HAP-1 (cell line): ENCODE measurements around the gene SCML1.
"Not testable (repeated sequence)": the region's sequence is repeated elsewhere in the genome, so short reads cannot be mapped to it uniquely, and the experiment has no call there.

Source experiments
- DNase-seq, 2 experiments: peaks; one replicate each; pipeline ENCODE4 v3.0.0-alpha.2; 2016 to 2020; ENCODE audit warnings: low spot score in 2 of 2
- H3K27me3 ChIP-seq: fragments of 250-450 bp; sonication (Bioruptor Pico); 2 replicates; pipeline ENCODE4 v1.5.1; 2020; ENCODE audit warnings: low read depth, mild to moderate bottlenecking, moderate library complexity
- H3K36me3 ChIP-seq: fragments of 250-450 bp; sonication (Bioruptor Pico); replicated peaks from 2 replicates; pipeline ENCODE4 v1.5.1; 2020; ENCODE audit warnings: mild to moderate bottlenecking
- H3K4me1 ChIP-seq: fragments of 250-450 bp; sonication (Bioruptor Pico); 2 replicates; pipeline ENCODE4 v1.5.1; 2020; ENCODE audit warnings: mild to moderate bottlenecking
- H3K4me3 ChIP-seq: fragments of 250-450 bp; sonication (Bioruptor Pico); 2 replicates; pipeline ENCODE4 v1.5.1; 2020; ENCODE audit warnings: mild to moderate bottlenecking, moderate library complexity
- H3K9me3 ChIP-seq: fragments of 250-450 bp; sonication (Bioruptor Pico); 2 replicates; pipeline ENCODE4 v1.5.1; 2020; ENCODE audit warnings: mild to moderate bottlenecking, moderate library complexity
- in situ Hi-C: fragments of 300-500 bp; cut with MboI; formaldehyde crosslinking; loops from 3 replicates; pipeline ENCODE4 v1.14.3; 2020; ENCODE audit warnings: low sequenced_read_pairs, inconsistent platforms, mixed read lengths

Gene SCML1

DNA sequence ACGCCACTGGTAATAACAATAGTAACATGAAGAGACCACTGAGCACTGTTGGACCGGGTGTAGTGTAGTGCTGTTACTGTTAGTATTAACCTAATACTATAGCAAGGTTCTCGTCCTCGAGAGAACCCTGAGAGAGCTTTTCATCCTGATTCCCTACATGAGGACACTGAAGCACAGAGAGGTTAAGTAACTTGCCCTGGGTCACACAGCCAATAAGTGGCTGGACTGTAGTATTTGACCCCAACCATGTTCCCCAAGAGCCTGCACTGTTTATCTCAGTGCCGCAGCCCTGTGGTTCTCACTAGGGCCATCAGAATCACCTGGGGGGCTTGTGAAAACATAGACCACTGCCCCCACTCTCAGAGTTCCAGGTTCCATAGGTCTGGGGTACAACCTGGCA, 10.4 kb downstream of the SCML1 start:
- no peaks in the 10 kb centered on the region for H3K27me3 ChIP-seq
- peaks cover 33% of the 10 kb centered on the region for H3K36me3 ChIP-seq
- H3K4me1 ChIP-seq: peaks cover 2% of the 10 kb centered on the region; the same call in 1 of the 2 replicates
- no peaks in the 10 kb centered on the region for H3K9me3 ChIP-seq
- in situ Hi-C loops: no loop called here
- H3K4me3 ChIP-seq: no peak overlapping the region
- DNase-seq: no peak

DNA sequence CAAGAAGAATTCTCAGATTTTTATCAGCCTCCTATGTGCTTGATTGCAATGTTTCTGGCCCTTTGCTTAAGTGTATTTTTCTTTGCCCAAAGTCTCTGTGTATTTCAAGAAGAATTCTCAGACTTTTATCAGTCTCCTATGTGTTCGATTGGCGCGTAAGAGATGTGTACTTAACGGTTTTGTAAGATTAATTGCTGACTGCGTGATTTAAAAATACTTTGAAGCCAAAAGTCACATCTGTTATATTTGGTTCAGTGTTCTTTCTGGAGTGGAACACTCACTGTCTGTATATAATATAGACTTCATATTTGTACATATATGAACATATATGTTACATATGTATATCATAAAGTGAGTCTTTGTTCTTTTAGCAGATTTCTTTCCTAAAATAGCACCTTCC, 11.4 kb downstream of the SCML1 start:
- H3K36me3 ChIP-seq: peaks cover 34% of the 10 kb centered on the region
- H3K4me3 ChIP-seq: no peak overlapping the region
- peaks cover under 1% of the 10 kb centered on the region; the same call in 1 of the 2 replicates for H3K4me1 ChIP-seq
- in situ Hi-C loops: no loop called here
- H3K9me3 ChIP-seq: no peaks in the 10 kb centered on the region
- H3K27me3 ChIP-seq: no peaks in the 10 kb centered on the region
- DNase-seq: no peak

DNA sequence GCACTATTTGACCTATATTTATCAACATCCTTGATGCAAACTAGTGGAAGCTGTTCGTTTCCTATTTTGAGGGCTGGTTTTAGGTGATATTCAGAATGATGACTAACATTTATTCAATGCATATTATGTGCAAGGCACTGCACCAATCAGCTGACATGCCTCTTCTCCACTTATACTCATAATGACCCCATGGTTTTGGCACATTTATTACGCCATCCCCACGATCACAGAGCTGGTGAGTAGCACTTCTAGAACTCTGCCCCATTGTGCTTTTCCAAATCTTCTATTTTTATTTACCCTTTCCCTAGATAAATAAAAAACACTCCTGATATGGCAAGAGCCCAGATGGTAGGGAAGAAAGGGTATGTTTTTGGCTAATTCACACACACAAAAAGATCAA, 13.1 kb downstream of the SCML1 start:
- no peak for DNase-seq
- H3K9me3 ChIP-seq: no peaks in the 10 kb centered on the region
- H3K36me3 ChIP-seq: peaks cover 37% of the 10 kb centered on the region
- H3K4me3 ChIP-seq: no peak overlapping the region
- no peaks in the 10 kb centered on the region for H3K27me3 ChIP-seq
- in situ Hi-C loops: no loop called here
- H3K4me1 ChIP-seq: no peaks in the 10 kb centered on the region

DNA sequence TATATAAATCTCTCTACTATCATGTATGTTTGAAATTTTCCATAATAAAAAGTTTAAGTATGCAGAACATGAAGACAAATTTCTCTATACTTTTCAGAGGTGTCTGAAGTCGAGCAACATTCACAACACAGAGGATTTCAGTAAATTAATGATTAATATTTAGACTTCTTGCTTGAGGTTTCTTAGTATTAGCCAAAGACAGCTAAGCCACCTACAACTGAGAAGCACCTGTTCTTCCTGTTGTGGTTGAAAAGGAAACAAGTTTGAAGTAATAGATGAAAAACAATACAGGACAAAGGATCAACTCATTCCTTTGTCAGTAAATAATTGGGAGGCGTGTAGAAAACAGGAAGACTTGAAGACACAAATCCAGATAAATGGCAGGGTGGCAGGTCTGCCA, 21.1 kb downstream of the SCML1 start:
- H3K4me1 ChIP-seq: no peaks in the 10 kb centered on the region
- in situ Hi-C loops: no loop called here
- no peaks in the 10 kb centered on the region for H3K27me3 ChIP-seq
- DNase-seq: no peak
- no peaks in the 10 kb centered on the region for H3K9me3 ChIP-seq
- no peak overlapping the region for H3K4me3 ChIP-seq
- 0 out of 2 replicates have a peak, but pooled peaks cover 4% of the 10 kb centered on the region for H3K36me3 ChIP-seq

DNA sequence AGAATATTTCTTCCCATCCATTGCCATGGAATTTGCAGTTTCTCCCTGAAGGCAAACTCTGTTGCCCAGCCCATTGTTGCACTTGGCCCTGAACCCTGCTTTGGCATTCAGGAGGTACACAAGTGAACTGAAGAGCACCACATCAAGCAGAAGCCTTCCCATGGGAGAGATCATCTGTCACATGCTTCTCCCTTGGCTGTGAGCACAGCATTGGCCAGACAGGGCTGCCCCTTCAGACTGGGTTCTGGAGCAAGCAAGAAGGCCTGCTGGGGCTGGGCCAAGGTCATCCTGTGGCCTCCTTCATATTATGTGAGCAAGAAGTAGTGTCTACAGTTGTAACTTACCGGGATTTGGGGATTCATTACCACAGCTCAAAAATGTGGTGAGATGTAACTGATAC, 22.7 kb downstream of the SCML1 start:
- no peak for DNase-seq
- no peak overlapping the region for H3K4me3 ChIP-seq
- H3K36me3 ChIP-seq: no peaks in the 10 kb centered on the region
- in situ Hi-C loops: no loop called here
- H3K9me3 ChIP-seq: no peaks in the 10 kb centered on the region
- 0 out of 2 replicates have a peak, but pooled peaks cover 2% of the 10 kb centered on the region for H3K27me3 ChIP-seq
- no peaks in the 10 kb centered on the region for H3K4me1 ChIP-seq

DNA sequence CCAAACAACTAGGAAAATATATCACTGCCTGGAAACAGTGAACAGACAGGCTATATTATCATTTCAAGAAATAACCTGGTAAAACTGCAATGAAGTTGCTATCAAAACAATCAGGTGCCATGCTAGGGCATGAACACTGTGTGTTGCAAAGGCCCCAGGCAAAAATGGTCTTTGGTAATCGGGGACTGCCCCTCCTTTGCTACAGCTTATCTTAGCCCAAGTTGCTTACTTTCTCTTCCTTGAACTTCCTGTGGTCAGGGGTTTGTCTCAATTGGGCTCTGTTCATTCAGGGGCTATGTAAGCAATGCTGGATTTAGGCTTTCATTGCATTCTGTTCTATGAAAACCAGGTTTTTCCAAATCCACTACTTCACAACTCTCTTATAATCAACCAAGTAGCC, 30.4 kb downstream of the SCML1 start:
- Histone ChIP-seq H3K27me3 (peaks cover 14% of the 10 kb centered on the region), H3K4me1 (no peaks in the 10 kb centered on the region), H3K36me3 (no peaks in the 10 kb centered on the region), H3K9me3 (no peaks in the 10 kb centered on the region), H3K4me3 (no peak overlapping the region)
- in situ Hi-C loops: no loop called here
- no peak for DNase-seq

DNA sequence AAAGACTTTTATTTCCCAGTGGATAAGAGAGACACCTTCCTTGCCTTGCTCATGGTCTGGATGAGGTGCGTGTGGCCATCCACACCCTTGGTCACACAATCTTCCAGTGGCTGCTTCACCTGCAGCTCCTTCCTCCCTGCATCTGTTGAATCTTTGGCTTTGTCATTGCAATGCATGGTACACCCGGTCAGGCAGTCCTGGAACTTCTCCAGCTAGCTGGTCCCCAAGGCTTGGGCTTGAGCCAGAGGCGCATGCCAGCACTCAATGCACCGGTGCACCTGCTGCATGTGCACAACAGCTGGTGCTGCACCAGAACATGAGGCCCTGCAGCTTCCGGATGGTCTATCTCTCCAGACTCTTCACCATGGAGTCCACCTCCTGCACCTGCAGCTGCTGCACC, 31.7 kb downstream of the SCML1 start:
- Histone ChIP-seq H3K27me3 (peaks cover 21% of the 10 kb centered on the region), H3K9me3 (no peaks in the 10 kb centered on the region), H3K36me3 (no peaks in the 10 kb centered on the region), H3K4me3 (no peak overlapping the region), H3K4me1 (no peaks in the 10 kb centered on the region)
- in situ Hi-C loops: no loop called here
- DNase-seq: no peak

DNA sequence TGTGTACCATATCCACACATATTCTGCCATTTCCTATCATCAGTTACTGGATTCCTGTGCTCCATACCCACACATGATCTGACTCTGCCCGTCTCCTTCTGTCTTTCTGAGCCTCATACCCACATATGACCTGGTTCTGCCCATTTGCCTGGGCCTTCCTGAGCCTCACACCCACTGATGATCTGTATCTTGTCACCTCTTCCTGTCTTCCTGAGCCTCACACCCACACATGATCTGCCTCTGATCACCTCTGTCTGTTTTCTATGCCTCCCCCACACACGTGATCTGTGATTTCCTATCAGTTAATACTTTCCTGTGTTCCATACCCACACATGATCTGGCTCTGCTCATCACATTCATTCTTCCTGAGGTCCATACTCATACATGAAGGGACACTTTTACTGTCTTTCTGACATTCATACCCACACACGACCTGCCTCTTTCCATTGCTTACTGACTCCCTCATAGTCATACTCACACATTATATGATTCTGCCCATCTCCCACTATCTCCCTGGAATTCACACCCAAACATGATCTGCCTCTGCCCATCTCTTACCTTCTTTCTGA, 32.5 kb downstream of the SCML1 start:
- Histone ChIP-seq H3K4me1 (no peaks in the 10 kb centered on the region), H3K9me3 (no peaks in the 10 kb centered on the region), H3K36me3 (no peaks in the 10 kb centered on the region), H3K27me3 (peaks cover 19% of the 10 kb centered on the region), H3K4me3 (no peak overlapping the region)
- in situ Hi-C loops: no loop called here
- no peak for DNase-seq

DNA sequence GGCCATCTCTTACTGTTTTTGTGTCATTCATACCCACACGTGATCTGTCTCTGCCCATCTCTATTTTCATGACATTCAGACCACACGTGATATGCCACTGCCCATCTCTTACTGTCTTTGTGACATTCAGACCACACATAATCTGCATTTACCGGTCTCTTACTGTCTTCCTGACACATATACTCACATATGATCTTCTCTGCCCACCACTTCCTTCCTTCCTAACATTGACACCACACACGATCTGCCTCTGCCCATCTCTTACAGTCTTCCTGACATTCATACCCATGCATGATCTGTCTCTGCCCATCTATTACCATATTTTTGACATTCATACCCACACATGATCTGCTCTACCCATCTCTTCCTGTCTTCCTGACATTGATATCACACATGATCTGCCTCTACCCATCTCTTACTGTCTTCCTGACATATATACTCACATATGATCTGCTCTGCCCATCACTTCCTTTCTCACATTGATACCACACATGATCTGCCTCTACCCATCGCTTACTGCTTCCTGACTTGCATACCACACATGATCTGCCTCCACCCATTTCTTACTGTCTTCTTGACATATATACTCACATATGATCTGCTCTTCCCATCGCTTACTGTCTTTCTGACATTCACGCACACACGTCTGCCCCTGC, 36.1 kb downstream of the SCML1 start:
- DNase-seq: no peak
- H3K27me3 ChIP-seq: peaks cover 19% of the 10 kb centered on the region
- no peaks in the 10 kb centered on the region for H3K9me3 ChIP-seq
- in situ Hi-C loops: no loop called here
- no peaks in the 10 kb centered on the region for H3K36me3 ChIP-seq
- no peak overlapping the region for H3K4me3 ChIP-seq
- no peaks in the 10 kb centered on the region for H3K4me1 ChIP-seq

DNA sequence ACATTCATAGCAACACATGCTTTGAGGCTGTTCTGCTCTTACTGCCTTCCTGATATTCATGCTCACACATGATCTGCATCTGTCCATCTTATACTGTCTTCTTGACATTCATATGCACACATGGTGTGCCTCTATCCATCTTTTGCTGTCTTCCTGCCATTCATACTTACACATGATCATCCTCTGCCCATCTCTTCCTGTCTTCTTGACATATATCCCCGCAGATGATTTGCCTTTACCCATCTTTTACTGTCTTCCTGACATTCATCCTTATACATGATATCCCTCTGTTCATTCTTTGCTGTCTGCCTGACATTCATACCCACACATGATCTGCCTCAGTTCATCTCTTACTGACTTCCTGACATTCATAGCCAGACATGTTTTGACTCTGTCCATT, 36.8 kb downstream of the SCML1 start:
- Histone ChIP-seq H3K4me3 (no peak overlapping the region), H3K36me3 (no peaks in the 10 kb centered on the region), H3K9me3 (no peaks in the 10 kb centered on the region), H3K27me3 (peaks cover 21% of the 10 kb centered on the region), H3K4me1 (no peaks in the 10 kb centered on the region)
- no peak for DNase-seq
- in situ Hi-C loops: no loop called here

DNA sequence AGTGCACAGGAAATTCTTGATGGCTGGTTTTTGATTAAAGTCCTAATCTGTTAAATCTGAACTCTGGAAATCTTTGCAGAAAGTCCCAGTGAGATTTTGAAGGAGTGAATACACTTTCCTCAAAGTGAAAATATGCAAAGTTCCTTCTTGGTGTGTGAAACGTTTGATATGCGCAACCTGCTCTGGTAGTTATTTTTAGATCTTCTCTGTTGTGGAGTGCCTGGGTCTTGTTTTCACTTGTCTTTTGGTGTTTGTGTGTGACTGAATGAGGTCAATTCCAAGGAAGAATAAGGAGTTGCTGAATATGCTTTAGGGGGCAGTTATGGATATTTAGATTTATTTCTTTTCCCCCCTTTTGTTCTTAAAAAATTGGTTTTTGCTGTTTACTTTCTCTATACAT, 41.7 kb downstream of the SCML1 start:
- Histone ChIP-seq H3K4me3 (no peak overlapping the region), H3K36me3 (no peaks in the 10 kb centered on the region), H3K4me1 (no peaks in the 10 kb centered on the region), H3K27me3 (0 out of 2 replicates have a peak, but pooled peaks cover 9% of the 10 kb centered on the region), H3K9me3 (no peaks in the 10 kb centered on the region)
- in situ Hi-C loops: no loop called here
- no peak for DNase-seq

DNA sequence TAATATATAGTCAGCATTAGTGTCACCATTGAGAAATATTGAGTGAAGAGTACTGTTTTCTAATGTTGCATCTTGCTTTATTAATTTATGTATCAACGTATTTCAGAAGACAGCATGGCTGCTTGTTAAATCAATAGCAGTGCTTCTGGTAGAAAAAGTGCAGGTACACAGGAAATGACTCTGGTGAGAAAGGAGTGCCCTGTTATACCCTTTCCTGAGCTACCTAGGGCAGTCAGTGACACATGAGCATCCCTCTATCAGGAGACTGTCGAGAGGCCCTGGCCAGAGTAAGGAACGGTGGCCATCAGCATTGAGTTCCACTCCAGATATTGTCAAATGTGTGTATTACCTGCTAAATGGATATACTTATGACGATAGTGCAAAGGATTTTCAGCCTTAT, 42.1 kb downstream of the SCML1 start:
- Histone ChIP-seq H3K27me3 (0 out of 2 replicates have a peak, but pooled peaks cover 9% of the 10 kb centered on the region), H3K36me3 (no peaks in the 10 kb centered on the region), H3K4me1 (no peaks in the 10 kb centered on the region), H3K9me3 (no peaks in the 10 kb centered on the region), H3K4me3 (no peak overlapping the region)
- no peak for DNase-seq
- in situ Hi-C loops: no loop called here

DNA sequence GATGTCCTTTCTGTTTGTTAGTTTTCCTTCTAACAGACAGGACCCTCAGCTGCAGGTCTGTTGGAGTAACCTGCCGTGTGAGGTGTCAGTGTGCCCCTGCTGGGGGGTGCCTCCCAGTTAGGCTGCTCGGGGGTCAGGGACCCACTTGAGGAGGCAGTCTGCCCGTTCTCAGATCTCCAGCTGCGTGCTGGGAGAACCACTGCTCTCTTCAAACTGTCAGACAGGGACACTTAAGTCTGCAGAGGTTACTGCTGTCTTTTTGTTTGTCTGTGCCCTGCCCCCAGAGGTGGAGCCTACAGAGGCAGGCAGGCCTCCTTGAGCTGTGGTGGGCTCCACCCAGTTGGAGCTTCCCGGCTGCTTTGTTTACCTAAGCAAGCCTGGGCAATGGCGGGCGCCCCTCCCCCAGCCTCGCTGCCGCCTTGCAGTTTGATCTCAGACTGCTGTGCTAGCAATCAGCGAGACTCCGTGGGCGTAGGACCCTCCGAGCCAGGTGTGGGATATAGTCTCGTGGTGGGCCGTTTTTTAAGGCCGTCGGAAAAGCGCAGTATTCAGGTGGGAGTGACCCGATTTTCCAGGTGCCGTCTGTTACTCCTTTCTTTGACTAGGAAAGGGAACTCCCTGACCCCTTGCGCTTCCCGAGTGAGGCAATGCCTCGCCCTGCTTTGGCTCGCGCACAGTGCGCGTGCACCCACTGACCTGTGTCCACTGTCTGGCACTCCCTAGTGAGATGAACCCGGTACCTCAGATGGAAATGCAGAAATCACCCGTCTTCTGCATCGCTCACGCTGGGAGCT, 49.5 kb downstream of the SCML1 start:
- H3K36me3 ChIP-seq, H3K9me3 ChIP-seq, H3K27me3 ChIP-seq, in situ Hi-C loops, H3K4me1 ChIP-seq, DNase-seq: not testable (repeated sequence)
- peak overlapping the region; percentile 6; the same call in 1 of the 2 replicates for H3K4me3 ChIP-seq

DNA sequence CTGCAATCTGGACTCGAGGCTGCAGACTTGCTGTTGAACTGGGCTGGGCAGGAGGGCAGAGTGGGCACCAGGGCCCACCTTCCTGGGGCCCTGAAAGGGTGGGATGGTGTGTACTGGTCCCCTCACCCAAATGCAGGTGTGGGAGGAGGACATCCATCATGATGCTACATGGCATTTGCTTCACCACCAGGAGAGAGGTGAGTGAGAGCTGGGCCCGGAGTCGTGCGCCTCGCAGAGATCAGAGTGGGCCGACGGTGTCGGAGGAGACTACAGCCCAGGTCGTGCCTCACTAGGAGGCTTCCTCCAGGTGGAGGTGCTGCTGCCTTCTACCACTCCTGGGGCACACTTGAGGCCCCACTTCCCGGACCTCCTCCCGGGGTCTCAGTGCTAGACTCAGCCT, 50.3 kb downstream of the SCML1 start:
- peaks cover 3% of the 10 kb centered on the region; the same call in 1 of the 2 replicates for H3K4me1 ChIP-seq
- in situ Hi-C loops: no loop called here
- DNase-seq: no peak
- H3K36me3 ChIP-seq: no peaks in the 10 kb centered on the region
- no peaks in the 10 kb centered on the region for H3K9me3 ChIP-seq
- no peaks in the 10 kb centered on the region for H3K27me3 ChIP-seq
- H3K4me3 ChIP-seq: no peak overlapping the region
